Inferior parietal cortex (tissue), 1 donor: ENCODE measurements around the gene ZPLD1.

Experiments used
- DNase-seq: peaks from one replicate; pipeline ENCODE4 v3.0.0-alpha.2; 2016; ENCODE audit errors: extremely low spot score

ZPLD1 gene

DNA sequence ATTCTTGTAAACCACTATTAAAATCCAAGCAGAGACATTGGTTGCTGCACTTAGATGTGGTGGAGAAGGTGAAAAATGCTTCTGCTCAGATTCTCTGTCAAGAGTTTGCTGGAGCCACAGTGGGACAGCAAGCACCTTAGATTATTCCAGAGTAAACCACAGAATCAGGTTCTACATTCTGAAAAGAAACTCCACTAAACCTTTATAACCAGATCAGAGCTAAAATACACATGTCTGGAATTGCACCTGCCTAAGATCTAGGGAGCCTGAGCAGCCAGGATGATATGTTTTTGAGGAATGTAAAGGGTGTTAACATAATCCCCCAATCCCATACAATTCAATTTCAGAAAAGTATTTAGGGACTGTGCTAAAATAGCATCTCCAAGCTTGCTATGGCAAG lies at the start of gene ZPLD1:
Gene ZPLD1 (plus strand): TSS at position 301 of the 400 bp plus-strand sequence. CDS start 3,473 bp downstream, outside the sequence.
- DNase-seq, result no peak

DNA sequence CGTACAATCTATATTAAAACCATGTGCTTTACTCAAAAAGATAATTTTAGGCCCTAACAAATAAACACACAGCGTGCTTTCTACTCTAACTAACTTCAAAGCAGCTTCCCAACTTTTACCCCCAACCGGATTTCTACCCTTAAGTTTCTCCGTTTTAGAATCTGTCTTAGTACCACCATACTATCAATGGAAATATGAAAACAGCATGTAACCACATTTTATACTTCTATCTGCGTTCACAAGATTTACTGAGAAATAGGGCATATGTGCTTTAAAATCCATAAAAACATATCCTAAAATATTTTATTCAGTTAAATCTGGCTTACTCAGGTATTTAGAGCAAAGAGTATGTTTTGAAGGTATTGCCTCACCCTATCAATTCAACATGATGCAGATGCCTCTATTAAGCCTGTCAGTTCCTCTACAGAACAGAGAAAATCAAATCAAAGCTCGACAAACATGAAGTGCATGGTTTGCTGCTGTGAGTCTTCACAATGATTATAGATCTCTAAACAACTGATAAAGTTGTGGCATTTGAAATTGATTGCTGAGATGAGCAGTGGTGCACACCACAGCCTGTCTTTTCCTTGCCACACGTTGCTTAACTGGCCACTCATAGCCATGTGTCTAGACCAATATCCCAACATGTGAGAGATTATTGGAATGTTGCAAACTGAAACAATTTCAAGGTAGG lies 44.5 kb upstream of the ZPLD1 start:
- DNase-seq, result no peak

DNA sequence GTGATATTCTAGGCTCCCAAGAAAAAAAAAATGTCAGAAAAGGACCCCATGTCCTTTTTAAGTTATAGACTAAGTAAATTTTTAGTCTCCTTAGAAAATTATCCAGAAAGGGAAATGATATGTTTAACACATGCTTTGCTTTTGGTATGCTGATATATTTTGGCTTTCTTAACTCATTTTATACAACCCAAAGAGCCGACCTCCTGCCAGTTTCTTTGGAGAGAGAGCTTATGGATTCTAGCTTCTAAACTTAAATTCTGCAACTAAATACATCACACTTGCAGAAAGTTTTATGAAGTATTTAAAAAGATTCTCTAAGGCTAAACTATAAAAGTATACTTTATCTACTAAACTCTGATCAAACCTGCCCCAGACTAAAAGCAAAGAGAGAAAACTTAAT lies 43.9 kb upstream of the ZPLD1 start:
- DNase-seq, result no peak

DNA sequence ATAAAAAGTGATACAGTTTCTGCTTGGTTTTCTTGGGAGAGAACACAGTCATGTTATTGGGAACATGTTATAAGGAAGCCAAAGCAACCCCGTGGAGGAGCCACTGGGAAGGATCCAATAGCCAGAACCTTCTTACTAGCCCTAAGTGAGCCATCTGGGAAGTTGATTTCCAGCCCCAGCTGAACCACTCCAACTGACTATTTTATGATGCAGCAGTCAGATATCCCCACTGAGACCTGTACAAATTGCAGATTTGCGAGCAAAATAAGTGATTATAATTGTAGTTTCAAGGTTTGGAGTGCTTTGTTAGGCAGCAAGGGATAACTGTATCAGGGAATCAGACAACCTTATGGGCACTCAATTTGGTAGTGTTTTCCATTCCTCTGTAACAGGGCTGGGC lies 43.3 kb upstream of the ZPLD1 start:
- no peak for DNase-seq

DNA sequence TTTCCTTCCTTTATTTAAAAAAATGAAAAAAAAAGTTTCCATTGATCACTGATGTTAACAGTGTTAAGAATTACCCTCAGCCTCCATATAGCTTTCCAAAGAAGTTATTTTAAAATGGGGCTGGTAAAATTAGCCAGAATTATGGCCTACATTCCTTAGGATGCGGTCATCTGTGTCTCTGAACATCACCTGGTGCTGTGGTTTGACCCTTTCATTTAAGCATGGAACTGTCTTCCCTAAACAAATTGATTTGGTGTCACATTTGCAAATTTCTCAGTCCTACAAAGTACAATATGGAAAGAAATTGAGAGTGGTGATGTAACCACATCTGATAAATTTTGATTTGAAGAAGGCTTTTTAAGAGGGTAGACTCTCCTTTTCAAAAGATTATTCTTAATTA lies 40.3 kb upstream of the ZPLD1 start:
- no peak for DNase-seq

DNA sequence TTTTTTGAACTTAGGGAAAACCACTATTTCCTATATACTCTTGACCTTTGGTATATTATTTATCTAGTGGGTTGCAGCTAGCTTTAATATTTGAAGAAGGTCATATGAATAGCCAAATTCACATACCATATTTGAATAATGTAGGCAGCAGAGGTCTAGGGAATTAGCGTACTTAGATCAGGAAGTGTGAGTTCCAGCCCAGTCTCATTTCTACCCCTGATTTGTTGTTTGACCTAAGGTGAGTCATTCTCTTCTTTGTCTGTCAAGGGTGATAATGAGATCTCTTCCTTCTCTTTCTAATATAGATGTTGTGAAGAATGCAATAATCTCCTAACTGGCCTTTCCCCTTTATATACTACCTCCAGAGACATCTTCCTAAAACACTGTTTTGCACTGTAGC lies 36.6 kb upstream of the ZPLD1 start:
- no peak for DNase-seq

DNA sequence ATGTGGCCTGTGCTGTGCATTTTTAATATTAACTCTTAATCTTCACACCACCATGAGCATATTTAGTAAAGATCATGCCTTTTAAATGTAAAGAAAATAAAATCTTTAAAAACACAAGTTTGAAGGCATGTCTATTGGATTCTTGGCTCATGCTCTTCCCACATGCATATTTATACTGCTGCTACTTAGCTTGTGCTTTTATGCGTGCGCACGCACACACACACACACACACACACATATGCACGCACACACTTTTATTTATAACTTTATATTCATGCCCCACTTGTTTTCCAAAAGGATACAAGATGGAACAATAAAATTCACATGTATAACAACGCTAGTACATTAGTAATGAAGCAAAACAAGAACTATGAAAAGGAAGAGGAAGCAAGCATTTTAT lies 36.1 kb upstream of the ZPLD1 start:
- no peak for DNase-seq

DNA sequence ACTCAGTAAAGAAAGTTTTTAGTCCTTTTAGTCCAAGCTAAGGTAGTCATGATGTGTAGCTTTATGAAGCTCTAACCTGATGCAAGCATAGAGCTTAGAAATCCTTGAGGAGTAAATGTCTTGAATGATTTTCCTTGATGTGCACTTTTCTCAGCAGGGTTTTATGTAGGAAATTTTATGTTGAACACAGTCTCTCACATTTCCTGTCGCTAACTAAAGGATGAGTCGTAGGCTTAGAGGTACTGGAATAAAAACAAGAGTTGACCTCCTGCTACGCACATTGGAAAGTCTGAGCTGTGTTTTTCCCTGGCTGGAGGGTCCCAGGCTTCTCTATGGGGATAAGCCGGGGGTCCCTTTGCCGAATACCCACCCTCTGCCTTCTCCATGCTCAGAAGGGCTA lies 34.7 kb upstream of the ZPLD1 start:
- DNase-seq, result no peak

DNA sequence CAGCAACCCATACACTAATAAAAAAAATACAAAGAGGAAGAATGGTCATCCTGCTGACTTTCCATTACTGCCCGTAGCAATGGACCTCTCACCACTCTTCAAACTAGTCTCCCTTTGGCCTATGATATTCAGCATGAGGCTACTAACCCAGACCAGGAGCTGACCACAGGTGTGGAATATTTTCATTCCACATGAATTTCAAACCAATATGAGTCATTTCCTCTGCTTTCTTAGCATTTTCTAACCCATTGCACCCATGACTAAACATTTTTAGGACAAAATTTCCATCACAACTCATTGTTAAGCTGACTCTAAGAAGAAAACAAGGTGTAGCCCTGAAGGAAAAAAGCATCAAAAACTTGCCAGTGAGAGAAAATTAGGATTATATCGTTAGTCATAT lies 34.0 kb upstream of the ZPLD1 start:
- no peak for DNase-seq

DNA sequence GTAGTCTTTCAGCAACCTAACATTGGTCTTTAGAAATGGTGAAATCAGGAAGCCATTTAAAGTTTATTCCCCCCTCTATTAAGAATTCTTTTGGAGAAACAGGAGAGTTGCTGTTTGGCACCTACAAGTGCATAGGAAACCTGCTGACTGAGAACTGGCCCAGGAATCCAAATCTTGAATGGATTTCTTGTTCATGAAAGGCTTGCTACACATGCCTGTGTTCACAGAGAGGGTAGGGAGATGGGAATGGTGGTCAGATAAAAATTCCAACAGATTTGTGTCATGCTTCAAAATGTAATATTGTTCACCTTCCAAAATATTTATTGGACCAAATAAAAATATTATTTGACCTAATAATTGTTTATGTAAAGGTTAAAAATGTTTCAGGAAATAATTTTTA lies 24.2 kb upstream of the ZPLD1 start:
- DNase-seq, result no peak

DNA sequence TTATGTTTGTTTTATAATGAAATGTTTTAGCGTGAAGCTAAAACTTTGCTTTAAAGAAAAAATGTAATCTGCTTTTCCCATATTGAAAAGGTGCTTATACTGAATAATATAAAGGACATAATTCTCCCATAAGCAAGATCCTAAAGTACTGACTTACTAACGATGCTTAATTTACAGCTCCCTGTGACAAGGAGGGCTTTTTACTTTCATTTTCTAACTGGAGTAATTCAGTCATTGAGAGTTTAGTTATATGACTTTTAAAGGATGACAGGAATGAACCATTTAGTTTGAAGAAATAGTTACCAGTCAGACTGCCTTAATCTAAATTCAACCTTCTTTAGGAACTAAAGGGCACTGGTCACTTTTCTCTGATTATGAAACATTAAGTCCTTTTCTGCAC lies 19.3 kb upstream of the ZPLD1 start:
- no peak for DNase-seq

DNA sequence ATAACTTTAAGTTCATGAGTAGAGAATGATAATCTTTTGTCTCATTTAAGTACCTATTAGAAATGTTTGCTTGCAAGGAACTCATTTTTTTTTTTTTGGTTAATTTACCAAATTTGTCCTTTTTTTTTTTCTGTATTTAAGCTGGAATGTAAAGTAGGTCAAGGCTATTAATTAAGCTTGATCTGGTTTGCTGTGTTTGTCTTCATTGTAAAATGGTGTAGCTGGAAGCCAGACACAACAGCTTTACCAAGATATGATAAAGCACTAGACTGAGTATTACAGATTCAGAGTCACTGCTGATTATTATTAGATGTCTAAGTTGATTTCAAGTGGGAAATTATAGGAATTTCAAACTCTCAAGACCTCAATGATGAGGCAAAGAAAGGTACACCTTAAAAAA lies 15.0 kb upstream of the ZPLD1 start:
- no peak for DNase-seq

DNA sequence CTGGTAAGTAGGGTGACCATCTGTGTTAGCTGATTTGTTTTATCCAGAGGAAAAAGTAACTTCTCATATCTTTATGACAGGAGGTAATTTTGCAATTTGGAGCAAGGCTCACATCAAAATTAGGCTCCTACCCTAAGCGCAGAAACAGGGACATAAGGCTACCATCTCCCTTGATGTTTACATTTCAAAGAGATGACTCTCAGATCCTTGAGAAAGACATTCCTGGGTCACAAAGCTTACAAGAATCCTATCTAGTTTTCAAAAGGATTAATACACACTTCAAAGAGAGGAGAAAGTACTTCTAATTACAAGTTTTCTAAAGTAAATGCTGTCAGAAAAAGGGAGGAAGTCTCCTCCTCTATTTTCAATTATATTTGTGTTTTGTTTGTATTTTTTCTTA lies 7.0 kb downstream of the ZPLD1 start:
- DNase-seq, result no peak

DNA sequence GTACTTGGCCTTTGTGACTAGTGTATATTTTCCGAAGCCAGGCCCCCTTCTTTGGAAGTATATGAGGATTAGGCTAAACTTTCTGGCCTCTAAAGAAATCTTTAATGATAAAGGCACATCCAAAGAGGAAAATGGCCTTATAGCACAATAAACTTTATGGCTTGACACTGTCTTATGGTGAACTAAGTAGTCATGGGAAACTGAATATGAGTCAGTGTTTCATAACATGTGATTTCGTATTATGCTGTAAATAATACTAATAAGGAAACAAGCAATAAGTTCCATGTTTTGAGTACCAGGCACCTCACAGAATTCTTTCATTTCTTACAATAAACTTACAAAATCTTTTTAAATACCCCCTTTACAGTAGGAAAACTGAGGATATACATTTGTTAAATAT lies 8.2 kb downstream of the ZPLD1 start:
- no peak for DNase-seq

DNA sequence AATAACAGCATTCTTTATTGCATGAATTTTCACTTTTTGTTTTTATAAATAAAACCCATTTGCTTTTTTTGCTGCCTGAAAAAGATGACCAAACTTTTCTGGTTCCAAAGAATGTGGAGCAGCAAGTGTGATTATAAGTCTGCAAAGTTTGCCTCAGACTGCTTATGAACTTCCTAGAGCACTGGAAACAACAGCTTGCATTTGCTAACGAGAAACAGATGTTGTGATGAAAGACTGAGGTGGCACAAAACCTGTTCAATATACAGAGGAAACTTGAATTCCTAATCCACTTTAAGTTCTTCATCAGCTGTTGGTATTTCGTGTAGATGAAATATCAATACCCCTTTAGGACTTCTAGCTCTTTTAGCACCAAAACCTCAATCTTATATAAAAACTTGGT lies 9.3 kb downstream of the ZPLD1 start:
- DNase-seq, result no peak

DNA sequence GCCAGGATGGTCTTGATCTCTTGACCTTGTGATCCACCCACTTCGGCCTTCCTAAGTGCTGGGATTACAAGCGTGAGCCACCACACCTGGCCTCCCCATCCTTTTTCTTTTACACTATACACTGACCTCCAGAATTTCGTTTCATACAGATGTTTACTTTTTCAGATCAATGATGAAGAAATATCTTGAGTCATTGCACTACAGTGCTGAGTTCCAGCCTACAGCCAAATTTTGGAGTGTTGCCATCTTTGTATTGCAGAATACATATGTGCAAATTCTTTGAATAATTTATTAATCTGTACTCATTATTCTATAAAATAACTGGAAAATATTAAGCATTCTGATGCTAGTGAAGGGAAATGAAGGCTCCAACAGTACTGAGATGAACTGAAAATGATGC lies 12.5 kb downstream of the ZPLD1 start:
- DNase-seq, result no peak

DNA sequence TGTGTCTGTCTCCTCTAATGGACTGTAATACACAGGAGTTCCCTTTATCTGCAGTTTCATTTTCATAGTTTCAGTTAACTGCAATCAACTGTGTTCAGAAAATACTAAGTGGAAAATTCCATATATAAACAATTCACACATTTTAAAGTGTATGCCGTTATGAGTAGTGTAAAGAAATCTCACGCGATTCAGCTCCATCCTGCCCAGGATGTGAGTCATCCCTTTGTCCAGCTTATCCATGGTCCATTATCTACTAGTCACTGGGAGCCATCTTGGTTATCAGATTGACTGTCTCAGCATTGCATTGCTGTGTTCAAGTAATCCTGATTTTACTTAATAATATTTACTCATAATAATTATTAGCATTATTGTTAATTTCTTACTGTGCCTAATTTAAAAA lies 14.5 kb downstream of the ZPLD1 start:
- no peak for DNase-seq

DNA sequence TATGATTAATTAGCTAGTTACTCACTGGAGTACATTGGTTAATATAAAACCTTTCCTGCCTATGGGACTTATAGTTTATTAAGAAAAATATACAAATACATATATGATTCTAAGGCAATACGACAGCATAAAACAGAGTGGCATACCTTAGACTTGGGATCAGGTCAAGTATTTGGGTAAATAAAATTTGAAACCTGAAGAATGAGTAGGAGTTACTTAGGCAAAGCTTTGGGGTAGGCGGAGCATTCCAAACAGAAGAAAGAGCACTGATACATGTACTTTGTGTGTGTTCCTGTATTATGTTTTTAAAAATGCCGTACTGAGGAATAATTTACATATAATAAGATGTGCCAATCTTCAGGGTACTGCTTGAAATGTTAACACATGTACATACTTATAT lies 15.1 kb downstream of the ZPLD1 start:
- DNase-seq, result no peak

DNA sequence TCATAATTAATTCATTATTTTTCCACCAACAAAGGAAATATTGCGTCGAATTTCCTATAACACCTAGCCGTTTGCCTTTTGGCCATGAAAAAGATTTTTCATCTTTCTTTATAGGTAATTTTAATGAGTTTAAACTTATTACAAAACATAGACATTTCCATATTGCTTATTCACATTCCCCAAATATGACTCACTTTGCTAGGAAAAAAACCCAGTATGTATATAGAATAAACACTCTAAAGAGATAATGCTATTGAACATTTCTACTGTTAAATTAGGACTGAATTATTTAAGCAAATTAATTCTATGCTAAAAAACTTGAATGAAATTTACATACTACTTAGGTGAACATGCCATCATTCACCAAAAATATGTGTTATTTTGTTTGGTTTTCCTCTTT lies 16.2 kb downstream of the ZPLD1 start:
- DNase-seq, result no peak

DNA sequence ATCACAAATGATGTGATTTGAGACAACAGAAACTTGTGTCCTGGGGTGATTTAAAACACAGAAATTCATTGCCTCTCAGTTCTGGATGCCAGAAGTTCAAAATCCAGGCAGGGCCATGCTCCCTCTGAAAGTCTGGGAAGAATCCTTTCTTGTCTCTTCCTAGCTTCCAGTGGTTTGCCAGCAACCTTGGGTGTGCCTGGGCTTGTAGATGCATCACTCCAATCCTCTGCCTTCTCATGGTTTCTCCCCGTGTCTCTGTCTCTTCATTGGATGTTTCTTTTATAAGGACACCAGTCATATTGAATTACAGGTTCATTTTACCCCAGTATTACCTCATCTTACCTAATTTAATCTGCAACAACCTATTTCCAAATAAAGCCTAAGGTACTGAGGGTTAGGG lies 16.7 kb downstream of the ZPLD1 start:
- no peak for DNase-seq

DNA sequence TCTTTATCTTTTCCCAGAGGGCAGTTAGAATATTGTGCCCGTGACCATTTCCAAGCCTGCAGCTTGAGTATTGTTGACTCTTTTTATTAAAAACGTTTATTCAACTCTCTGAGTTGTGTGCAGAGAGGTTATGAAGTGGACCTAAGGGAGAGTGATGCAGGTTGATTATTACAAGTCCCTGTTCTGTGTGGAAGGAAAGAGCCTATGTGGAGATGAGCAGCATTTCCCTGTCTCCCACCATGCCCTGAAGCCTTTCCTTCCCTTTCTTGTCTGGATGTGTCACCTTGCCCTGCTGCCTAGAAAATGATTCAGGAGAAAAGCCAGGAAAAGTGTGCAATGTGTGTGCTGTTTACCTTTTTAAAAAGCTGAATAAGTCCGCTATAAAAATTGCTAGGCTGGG lies 19.4 kb downstream of the ZPLD1 start:
- no peak for DNase-seq

DNA sequence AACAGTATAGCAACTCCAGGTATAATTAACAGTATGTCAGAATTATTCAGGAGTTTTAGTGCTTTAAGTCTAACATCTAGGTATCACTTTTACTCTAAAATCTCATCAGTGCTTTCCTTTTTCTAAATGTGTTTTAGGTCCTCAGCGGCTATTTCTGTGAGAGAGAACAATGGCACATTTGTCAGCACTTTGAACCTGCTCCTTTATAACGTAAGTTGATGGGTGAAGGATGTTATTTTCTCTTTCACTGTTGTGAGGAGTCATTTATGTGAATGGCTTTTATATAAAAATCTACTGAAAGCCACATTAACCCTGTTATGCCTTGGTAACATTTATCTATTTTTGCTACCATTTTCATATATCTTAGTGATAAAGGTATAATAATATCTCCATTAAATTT lies 22.8 kb downstream of the ZPLD1 start:
- DNase-seq, result no peak

DNA sequence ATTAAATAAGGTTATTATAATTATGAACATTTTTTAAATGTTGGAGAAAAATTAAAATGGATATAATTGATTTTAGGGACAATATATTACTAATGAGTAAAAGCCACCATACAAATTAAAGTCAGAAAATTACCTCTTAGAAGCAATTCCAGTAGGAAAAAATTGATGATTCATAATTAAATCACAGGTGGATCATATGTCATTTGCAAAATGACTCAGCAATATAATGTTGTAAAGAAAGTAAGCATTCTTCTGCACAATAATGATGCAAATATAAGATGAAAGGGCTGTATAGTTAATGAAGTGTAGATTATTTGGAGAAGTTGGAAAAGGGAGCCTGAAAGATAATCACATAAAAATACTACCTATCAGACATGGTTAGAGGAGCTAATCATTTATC lies 25.8 kb downstream of the ZPLD1 start:
- DNase-seq, result no peak

DNA sequence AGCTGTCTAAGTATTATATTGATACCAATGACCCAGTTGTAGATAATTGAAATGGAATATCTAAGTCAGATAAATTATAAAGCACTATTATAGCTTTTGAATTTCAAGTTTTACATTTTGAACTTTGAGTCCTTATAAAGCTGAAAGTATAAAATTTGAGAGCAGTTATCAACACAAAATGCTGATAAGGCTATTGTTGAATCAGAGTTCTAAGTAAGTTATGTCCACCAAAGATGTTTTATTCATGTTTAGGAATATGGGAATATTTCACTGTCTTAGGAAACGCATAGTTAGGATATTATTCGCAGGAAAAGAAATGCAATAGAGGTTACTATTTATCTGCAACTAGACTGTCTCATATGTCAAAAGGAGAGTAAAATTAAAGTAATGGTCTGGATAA lies 29.4 kb downstream of the ZPLD1 start:
- DNase-seq, result no peak

DNA sequence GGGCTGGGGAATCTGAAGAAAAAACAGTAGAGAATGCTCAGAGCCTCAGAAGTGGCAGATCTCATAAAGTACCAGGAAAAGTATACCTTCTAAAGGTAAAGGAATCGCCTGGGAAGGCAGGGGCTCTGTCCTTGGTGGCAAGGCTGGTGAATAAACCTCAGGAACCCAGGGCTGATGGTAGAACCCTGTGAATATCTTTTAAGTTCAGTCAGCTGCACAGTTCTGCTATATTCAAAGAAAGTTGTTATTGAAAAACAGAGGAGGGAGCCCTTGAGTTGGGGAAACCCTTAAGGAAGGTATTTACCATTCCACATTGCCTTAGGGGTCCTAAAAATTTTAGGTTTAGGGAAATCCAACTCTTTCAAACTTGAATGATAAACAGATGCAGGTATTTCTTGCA lies 31.2 kb downstream of the ZPLD1 start:
- no peak for DNase-seq
